ENCODE results near the gene TMEM100. TPM values are rescaled to one million over a fixed set of nuclear protein-coding genes. Genes with fewer than 3 reads are reported as not detected.

Gene TMEM100
- total RNA-seq, 1 donor from 2014 or later = 3.4 TPM

DNA sequence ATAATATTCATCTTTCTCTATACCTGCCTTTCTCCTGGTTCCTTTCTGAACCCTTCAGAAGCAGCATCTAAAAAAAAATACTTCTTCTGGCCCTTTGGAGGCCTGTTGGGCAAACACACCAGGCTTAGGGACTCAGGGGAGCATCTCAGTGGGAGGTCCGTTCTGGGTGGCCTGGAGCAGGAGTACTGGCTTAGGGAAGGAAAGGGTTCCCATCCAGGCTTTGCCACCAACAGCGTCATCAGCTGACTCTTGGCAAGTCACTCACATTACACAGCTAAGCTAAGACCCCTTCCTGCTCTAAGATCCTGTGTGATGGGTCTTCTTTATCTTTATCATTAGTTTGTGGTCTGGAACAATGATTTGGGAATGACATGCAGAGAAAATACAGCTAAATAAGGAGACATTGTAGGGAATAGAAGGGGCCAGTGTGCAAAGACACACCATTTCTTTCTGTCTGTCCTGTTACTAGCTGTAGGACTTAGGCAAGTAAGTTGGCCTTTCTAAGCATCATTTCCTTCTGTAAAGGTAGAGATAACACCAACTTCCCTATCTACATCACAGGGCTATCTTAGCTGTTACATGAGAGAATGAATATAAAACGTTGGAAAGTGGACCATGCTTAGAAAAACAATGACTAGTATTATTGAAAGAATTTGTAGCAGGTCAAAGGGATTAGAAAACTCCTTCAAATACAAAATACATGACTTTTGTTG lies 38.1 kb upstream of the TMEM100 start:
- H3K36me3 Mint-ChIP-seq (ENCODE audit: unreplicated experiment) = no peaks in the 10 kb centered on the region
- DNase-seq (ENCODE audit: extremely low spot score, unreplicated experiment) = no peak
- H3K27ac Mint-ChIP-seq (ENCODE audit: unreplicated experiment) = no peak overlapping the region
- TF ChIP-seq, protein P1, sequence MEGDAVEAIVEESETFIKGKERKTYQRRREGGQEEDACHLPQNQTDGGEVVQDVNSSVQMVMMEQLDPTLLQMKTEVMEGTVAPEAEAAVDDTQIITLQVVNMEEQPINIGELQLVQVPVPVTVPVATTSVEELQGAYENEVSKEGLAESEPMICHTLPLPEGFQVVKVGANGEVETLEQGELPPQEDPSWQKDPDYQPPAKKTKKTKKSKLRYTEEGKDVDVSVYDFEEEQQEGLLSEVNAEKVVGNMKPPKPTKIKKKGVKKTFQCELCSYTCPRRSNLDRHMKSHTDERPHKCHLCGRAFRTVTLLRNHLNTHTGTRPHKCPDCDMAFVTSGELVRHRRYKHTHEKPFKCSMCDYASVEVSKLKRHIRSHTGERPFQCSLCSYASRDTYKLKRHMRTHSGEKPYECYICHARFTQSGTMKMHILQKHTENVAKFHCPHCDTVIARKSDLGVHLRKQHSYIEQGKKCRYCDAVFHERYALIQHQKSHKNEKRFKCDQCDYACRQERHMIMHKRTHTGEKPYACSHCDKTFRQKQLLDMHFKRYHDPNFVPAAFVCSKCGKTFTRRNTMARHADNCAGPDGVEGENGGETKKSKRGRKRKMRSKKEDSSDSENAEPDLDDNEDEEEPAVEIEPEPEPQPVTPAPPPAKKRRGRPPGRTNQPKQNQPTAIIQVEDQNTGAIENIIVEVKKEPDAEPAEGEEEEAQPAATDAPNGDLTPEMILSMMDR (IDR thresholded peaks at IDR 0.05) = no peak
- H3K9me3 Mint-ChIP-seq (ENCODE audit: unreplicated experiment) = no peaks in the 10 kb centered on the region
- no peak overlapping the region for H3K4me3 Mint-ChIP-seq (ENCODE audit: unreplicated experiment)
- peaks cover 2% of the 10 kb centered on the region for H3K4me1 Mint-ChIP-seq (ENCODE audit: unreplicated experiment)
- H3K27me3 Mint-ChIP-seq (ENCODE audit: unreplicated experiment) = no peaks in the 10 kb centered on the region

GRCh38 chr17:55758171-55758570 lies 35.5 kb upstream of the TMEM100 start:
- no peaks in the 10 kb centered on the region for H3K4me1 Mint-ChIP-seq (ENCODE audit: unreplicated experiment)
- no peak for DNase-seq (ENCODE audit: extremely low spot score, unreplicated experiment)
- no peak overlapping the region for H3K27ac Mint-ChIP-seq (ENCODE audit: unreplicated experiment)
- peaks cover 12% of the 10 kb centered on the region for H3K36me3 Mint-ChIP-seq (ENCODE audit: unreplicated experiment)
- no peaks in the 10 kb centered on the region for H3K27me3 Mint-ChIP-seq (ENCODE audit: unreplicated experiment)
- TF ChIP-seq, protein P1 (IDR thresholded peaks at IDR 0.05) = no peak
- no peaks in the 10 kb centered on the region for H3K9me3 Mint-ChIP-seq (ENCODE audit: unreplicated experiment)
- H3K4me3 Mint-ChIP-seq (ENCODE audit: unreplicated experiment) = no peak overlapping the region

DNA sequence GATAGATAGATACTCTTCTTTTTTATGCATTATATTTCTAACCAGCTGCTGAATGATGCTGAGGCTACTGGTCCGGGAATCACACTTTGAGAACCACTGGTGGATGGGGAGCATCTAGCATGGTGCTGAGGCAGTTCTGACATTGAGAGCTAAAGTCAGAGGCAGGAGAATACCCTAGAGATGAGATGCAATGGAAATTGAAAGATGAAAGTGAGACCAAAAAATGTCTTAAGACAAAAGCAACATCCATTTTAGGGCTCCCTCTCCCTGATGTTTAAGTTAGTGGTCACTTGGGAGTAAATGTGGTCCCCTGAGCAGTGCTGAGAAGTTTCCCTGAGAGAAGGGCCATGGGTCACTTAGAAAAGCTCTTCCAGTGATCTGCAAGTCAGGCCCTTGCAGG lies 35.0 kb upstream of the TMEM100 start:
- TF ChIP-seq, protein P1 (IDR thresholded peaks at IDR 0.05) = no peak
- no peaks in the 10 kb centered on the region for H3K27me3 Mint-ChIP-seq (ENCODE audit: unreplicated experiment)
- no peaks in the 10 kb centered on the region for H3K9me3 Mint-ChIP-seq (ENCODE audit: unreplicated experiment)
- peaks cover 4% of the 10 kb centered on the region for H3K4me1 Mint-ChIP-seq (ENCODE audit: unreplicated experiment)
- DNase-seq (ENCODE audit: extremely low spot score, unreplicated experiment) = no peak
- no peak overlapping the region for H3K4me3 Mint-ChIP-seq (ENCODE audit: unreplicated experiment)
- H3K36me3 Mint-ChIP-seq (ENCODE audit: unreplicated experiment) = peaks cover 12% of the 10 kb centered on the region
- H3K27ac Mint-ChIP-seq (ENCODE audit: unreplicated experiment) = no peak overlapping the region

DNA sequence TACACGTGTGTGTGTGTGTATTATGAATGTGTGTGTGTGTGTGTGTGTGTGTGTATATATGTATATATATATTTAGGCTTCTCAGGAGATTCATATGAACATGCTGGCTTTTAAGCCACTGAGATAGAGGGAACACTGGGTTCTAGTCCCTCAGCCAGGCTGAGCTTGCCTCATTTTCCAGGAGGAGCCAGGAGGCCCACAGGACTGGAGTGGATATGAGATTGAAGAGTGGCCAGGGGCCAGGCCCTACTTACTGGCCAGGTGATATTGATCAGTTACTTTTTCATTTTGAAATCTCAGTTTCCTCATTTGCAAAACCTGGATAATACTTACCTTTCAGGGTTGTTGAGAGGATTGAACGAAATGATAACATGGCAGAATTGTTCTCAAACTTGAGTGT lies 34.0 kb upstream of the TMEM100 start:
- peaks cover 11% of the 10 kb centered on the region for H3K4me1 Mint-ChIP-seq (ENCODE audit: unreplicated experiment)
- no peak overlapping the region for H3K27ac Mint-ChIP-seq (ENCODE audit: unreplicated experiment)
- H3K4me3 Mint-ChIP-seq (ENCODE audit: unreplicated experiment) = no peak overlapping the region
- TF ChIP-seq, protein P1 (IDR thresholded peaks at IDR 0.05) = no peak
- H3K9me3 Mint-ChIP-seq (ENCODE audit: unreplicated experiment) = no peaks in the 10 kb centered on the region
- no peaks in the 10 kb centered on the region for H3K27me3 Mint-ChIP-seq (ENCODE audit: unreplicated experiment)
- no peak for DNase-seq (ENCODE audit: extremely low spot score, unreplicated experiment)
- peaks cover 12% of the 10 kb centered on the region for H3K36me3 Mint-ChIP-seq (ENCODE audit: unreplicated experiment)

DNA sequence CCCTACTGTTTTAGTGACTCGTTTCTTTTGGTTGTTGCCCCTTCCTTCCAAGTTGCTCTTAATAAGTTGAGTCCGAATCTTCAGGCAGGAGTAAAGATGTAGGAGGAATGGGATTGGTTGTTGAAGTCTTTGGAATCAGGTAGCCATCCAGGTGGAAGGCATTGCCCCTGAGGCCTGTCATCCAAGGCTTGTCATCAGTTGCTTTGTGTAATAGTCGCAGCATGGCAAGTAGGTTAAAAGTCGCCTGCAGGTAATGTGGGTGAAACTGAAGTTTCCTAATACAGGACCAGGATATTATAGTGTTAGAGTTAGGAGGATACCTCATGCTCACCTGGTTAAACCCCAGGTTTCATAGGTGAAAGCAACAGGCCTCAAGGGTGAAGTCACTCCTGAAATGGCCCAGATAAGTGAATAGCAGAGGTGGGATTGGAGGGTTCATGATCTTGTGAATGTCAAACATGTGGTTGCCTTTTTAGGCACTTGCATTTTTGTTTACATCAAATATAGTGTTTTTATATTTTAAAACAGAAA lies 29.1 kb upstream of the TMEM100 start:
- Mint-ChIP-seq H3K9me3 (ENCODE audit: unreplicated experiment) (no peaks in the 10 kb centered on the region), H3K4me3 (ENCODE audit: unreplicated experiment) (peak overlapping the region; percentile 84), H3K36me3 (ENCODE audit: unreplicated experiment) (peaks cover 12% of the 10 kb centered on the region), H3K27ac (ENCODE audit: unreplicated experiment) (peak overlapping the region; percentile 62), H3K4me1 (ENCODE audit: unreplicated experiment) (peaks cover 17% of the 10 kb centered on the region), H3K27me3 (ENCODE audit: unreplicated experiment) (peaks cover 25% of the 10 kb centered on the region)
- DNase-seq (ENCODE audit: extremely low spot score, unreplicated experiment) = no peak
- TF ChIP-seq, protein P1 (IDR thresholded peaks at IDR 0.05) = no peak

Measured in osteocyte (in vitro differentiated cells).